Measurements from ENCODE around the gene POLR1B. TPM values are rescaled to one million over a fixed set of nuclear protein-coding genes. Genes with fewer than 3 reads are reported as not detected.

Gene POLR1B
- total RNA-seq, 1 experiment from 2014 or later = 51.2 TPM

- CTCF ChIA-PET = no interaction called here
These were observed 25.5 kb upstream of the POLR1B start for GRCh38 chr2:112516801-112517200.

More at GRCh38 chr2:112516801-112517200, 25.5 kb upstream of the POLR1B start:
- no peak for TF ChIP-seq ZBTB21 (CRISPR knock-in tag; IDR thresholded peaks at IDR 0.05; ENCODE audit: borderline replicate concordance)
- no peak for TF ChIP-seq PRDM15 (CRISPR knock-in tag; IDR thresholded peaks at IDR 0.05)
- no peak for TF ChIP-seq NFATC4 (CRISPR knock-in tag; IDR thresholded peaks at IDR 0.05)
- no peak for TF ChIP-seq ZSCAN18 (CRISPR knock-in tag; IDR thresholded peaks at IDR 0.05)
- no peak for TF ChIP-seq E2F4 (CRISPR knock-in tag; IDR thresholded peaks at IDR 0.05; ENCODE audit: borderline replicate concordance, low read depth)
- no peak for TF ChIP-seq GTF2I (CRISPR knock-in tag; conservative IDR thresholded peaks at IDR 0.05)
- TF ChIP-seq ZNF138 (CRISPR knock-in tag; conservative IDR thresholded peaks at IDR 0.05) = no peak
- no peak for TF ChIP-seq IRF1 (CRISPR knock-in tag; IDR thresholded peaks at IDR 0.05)
- no peak for TF ChIP-seq ATF6 (CRISPR knock-in tag; IDR thresholded peaks at IDR 0.05)
- TF ChIP-seq MXD4 (CRISPR knock-in tag; IDR thresholded peaks at IDR 0.05; ENCODE audit: borderline replicate concordance) = no peak
- no peak for TF ChIP-seq STAT6 (CRISPR knock-in tag; conservative IDR thresholded peaks at IDR 0.05; ENCODE audit: low read depth)
- no peak for TF ChIP-seq ZNF532 (CRISPR knock-in tag; IDR thresholded peaks at IDR 0.05; ENCODE audit: borderline replicate concordance)
- TF ChIP-seq JAZF1 (CRISPR knock-in tag; IDR thresholded peaks at IDR 0.05) = no peak
- TF ChIP-seq CBFB (CRISPR knock-in tag; IDR thresholded peaks at IDR 0.05; ENCODE audit: low read depth) = no peak
- no peak for TF ChIP-seq TEAD4 (CRISPR knock-in tag; IDR thresholded peaks at IDR 0.05)
- no peak for TF ChIP-seq FOXK1 (CRISPR knock-in tag; IDR thresholded peaks at IDR 0.05)
- TF ChIP-seq ZNF425 (CRISPR knock-in tag; conservative IDR thresholded peaks at IDR 0.05) = no peak
- no peak overlapping the region for H3K4me3 Mint-ChIP-seq
- no peak overlapping the region for H3K27ac Mint-ChIP-seq
- peaks cover 13% of the 10 kb centered on the region for H3K9me3 Mint-ChIP-seq
- no peaks in the 10 kb centered on the region for H3K4me1 Mint-ChIP-seq
- POLR2A ChIA-PET = no interaction called here
- H3K36me3 Mint-ChIP-seq = peaks cover 54% of the 10 kb centered on the region
- H3K27me3 Mint-ChIP-seq (ENCODE audit: low read depth) = no peaks in the 10 kb centered on the region
- ATAC-seq (no peak), DNase-seq (ENCODE audit: low spot score) (no peak)
